HCT116 (cell line): ENCODE results near the gene SPACDR.

Experiments
- CEBPB ChIP-seq: IDR thresholded peaks from 2 replicates; pipeline ENCODE4 v1.6.1; 2012; ENCODE audit warnings: low read depth
- EZH2phosphoT487 ChIP-seq: fragments of 200-600 bp; IDR thresholded peaks from 2 replicates; pipeline ENCODE4 v1.6.1; 2018; ENCODE audit warnings: antibody characterized with exemption, borderline replicate concordance
- JUND ChIP-seq: IDR thresholded peaks from 2 replicates; pipeline ENCODE4 v1.6.1; 2012

DNA sequence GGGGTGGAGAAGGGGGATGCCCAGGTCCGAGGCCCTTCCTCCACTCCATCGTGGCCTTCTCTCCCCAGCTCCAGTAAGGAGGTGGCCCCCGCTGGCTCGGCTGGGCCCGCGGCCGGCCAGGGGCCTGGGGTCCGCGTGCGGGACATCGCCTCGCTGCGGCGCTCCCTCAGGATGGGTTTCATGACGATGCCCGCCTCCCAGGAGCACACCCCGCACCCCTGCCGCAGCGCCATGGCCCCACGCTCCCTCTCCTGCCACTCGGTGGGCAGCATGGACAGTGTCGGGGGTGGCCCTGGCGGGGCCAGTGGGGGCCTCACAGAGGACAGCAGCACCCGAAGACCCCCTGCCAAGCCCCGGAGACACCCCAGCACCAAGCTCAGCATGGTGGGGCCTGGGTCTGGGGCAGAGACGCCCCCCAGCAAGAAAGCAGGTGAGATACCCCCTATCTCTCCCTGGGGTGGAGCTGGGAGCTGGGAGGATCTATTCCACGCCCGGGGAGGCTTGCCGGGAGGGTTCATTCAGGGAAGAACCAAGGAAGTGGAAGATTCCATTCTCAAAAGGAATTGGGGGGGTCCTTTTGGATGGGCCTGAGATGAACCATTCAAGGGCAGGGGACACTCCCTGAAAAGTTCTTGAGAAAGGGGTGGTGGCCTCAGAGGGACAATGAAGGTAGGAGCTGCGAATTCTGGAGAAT, 22.8 kb upstream of the SPACDR start:
- no peak for TF ChIP-seq CEBPB
- no peak for TF ChIP-seq JUND
- no peak for TF ChIP-seq EZH2phosphoT487
